GM18526 (cell line): ENCODE results near the gene PLEKHA3.

ENCODE experiments used
- POLR2A ChIP-seq: IDR thresholded peaks from 3 replicates; pipeline ENCODE4 v1.6.1; 2011; ENCODE audit not compliant: insufficient read length; ENCODE audit errors: extremely low read depth

The PLEKHA3 gene

DNA sequence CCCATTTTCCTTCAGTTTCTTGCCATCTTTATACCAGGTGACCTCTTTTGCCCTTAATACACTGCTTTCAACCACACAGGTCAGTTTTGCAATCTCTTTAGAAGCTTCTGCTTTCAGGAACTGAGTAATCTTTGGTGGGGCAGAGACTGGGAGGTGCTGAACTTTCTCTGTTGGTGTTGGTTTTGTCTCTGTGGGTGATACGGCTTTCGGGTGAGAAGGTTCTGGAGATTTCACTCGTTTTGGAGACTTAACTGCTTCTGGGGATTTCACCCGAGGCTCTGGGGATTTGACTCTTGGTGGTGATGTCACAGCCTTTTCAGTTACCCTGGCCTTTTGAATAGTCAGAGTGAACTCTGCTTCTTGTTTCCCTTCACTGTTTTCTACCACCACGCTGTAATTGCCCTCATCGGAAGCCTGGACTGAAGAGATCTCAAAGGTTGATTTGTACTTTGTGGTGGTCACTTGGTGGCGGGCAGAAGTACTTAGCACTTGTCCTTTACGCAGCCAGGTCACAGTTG lies 50.4 kb downstream of the PLEKHA3 start:
- no peak for TF ChIP-seq POLR2A

DNA sequence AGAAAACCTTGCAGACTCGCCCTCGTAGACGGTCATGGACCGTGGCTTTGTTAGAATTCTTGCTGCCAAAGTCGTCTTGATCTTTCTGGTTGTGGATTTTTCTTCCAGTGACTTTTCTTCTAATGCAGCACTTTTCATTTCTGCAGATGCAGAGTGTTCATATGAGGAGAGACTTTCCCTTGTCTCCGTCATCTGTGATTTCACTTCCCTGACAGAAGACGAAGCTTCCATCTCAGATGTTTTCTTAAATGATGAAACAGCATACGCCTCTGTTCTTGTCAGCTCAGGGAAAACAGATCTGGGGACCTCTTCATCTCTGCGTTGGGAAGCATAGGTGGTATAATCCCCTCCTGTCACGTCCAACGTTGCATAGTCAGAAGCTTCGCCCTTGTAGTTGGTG lies 50.9 kb downstream of the PLEKHA3 start:
- TF ChIP-seq POLR2A: no peak

DNA sequence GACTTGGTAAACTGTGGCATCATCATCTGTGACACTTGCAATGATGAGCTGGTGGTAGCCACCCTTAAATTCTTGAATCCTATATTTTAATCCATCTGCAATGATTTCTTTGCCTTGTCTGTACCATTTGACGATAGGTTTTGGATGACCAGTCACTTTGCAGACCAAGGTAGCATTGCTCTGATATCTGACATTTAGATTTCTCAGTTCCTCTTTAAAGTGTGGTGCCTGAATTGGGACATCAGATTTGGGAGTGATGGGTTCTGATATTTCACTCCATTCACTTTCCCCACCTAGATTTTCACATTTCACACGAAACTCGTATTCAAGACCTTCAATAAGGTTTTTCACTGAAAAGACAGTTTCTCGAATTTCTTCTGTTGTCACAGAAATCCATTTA lies 55.8 kb downstream of the PLEKHA3 start:
- no peak for TF ChIP-seq POLR2A

DNA sequence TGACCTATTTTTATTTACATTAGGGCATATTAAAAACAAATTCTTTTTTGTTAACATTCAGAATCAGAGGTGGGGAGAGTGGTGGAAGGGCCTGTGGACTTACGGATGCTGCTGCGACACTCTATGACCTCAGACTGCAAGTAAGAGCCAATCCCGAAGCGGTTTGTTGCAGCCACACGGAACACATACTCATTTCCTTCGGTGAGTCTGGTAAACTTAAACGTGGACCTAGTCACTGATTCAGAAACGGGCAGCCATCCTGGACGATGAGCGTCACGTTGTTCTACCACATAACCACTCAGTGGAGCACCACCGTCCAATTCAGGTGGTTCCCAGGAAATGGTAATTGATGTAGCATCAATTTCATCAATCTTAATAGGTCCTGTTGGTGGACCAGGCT lies 61.9 kb downstream of the PLEKHA3 start:
- TF ChIP-seq POLR2A: no peak

DNA sequence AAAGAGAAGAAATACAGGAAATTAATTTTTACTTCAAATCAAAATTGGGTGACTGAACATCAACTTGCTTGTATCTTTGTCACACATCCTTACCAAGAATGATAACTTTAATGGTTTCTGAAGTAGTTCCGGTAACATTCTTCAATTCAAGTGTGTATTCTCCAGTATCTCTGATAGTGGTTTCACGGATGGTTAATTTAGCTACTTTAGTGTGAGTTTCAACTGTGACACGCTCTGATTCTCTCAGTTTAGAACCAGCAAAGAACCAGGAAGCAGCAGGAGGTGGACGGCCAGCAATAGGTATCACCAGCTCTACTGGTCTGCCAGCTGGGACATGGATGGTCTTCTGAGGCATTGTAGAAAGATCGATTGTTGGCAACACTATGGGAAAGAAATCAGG lies 62.3 kb downstream of the PLEKHA3 start:
- TF ChIP-seq POLR2A: no peak

DNA sequence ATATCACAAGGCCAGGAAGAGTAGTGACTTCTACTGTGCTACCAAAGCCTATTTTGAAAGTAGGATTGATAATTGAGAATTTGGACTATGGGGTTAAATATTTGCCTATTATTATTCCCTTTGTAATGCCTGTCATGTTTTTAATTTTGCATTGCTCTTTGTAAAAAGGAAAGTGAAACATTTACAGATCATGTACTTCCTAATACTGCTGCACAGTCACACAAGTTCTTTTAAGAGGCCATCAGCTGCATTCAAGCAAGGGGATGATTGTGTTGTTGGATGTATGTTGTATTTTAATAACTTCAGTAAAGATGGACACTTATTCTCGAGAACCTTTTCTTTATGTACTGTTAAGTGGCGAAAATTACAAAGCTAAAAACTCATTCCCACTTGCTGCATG lies 70.1 kb downstream of the PLEKHA3 start:
- TF ChIP-seq POLR2A: no peak

DNA sequence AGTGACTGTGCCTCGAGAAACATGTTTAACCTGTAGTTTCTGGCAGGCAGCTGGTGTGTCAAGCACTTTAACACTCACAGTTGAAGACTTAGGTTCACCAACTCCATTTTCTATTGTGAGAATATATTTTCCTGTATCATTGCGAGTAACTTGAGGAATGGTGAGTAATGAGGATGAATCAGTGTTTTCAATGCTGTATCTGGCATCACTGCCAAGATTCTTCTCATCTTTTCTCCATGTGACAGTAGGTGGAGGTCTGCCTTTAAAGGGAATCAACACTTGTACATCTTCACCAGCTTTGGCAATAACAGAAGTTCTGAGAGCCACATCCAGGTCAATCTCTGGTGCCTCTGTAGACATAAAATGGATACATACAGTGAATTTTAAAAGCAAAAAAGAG lies 72.8 kb downstream of the PLEKHA3 start:
- no peak for TF ChIP-seq POLR2A
